ENCODE measurements around the gene CRHR1. TPM values are rescaled to one million over a fixed set of nuclear protein-coding genes. Genes with fewer than 3 reads are reported as not detected.

Gene CRHR1
- polyA plus RNA-seq, 2 of the 4 experiments (the other 2 are of a cell fraction) = 0.09 to 0.12 TPM

DNA sequence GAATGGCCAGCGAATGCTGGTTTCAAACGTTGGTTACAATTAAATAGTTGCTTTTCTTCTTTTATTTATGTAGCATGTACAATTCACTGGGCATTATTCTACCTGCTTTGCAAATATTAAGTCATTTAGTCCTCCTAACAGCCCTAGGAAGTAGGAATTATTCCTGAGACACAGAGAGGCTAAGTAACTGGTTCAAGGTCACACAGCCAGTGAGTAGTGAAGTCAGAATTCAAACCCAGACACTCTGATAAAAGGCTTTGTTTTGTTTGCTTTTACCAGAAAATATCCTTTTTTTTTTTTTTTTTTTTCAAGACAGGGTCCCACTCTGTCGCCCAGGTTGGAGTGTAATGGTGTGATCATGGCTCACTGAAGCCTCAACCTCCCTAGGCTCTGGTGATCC is 2.2 kb downstream of the CRHR1 start (continued):
- TF ChIP-seq MAZ (IDR thresholded peaks at IDR 0.05; ENCODE audit: borderline replicate concordance, low read depth, low read length) (no peak), MAFK (IDR thresholded peaks at IDR 0.05; ENCODE audit: partially characterized antibody) (no peak), CHD2 (IDR thresholded peaks at IDR 0.05; ENCODE audit: low read length, partially characterized antibody) (no peak), EHMT2 (IDR thresholded peaks at IDR 0.05; ENCODE audit: low read depth) (no peak), NR3C1 (IDR thresholded peaks at IDR 0.05) (no peak), HOXB13 (CRISPR knock-in tag; IDR thresholded peaks at IDR 0.05; ENCODE audit: low read depth) (no peak), FOSB (CRISPR knock-in tag; IDR thresholded peaks at IDR 0.05) (no peak), PHF8 (IDR thresholded peaks at IDR 0.05; ENCODE audit: borderline replicate concordance, low read depth) (no peak), JUN (IDR thresholded peaks at IDR 0.05) (no peak)

GRCh38 chr17:45787044-45787443 is 2.9 kb downstream of the CRHR1 start:
- no peak for ATAC-seq
- no peak overlapping the region for H3K4me3 ChIP-seq
- no peak overlapping the region for H3K27ac ChIP-seq
- CTCF ChIA-PET = interaction anchor here (0.6 to 2.5 kb wide), 3 partner anchors 15 to 147 kb away, joined by 3 to 6 read pairs (median 3); no protein-coding TSS in a partner anchor
- peaks cover 5% of the 10 kb centered on the region; the same call in 1 of the 3 replicates for H3K4me1 ChIP-seq
- no peak for DNase-seq (ENCODE audit: low read depth in 1 of 2, low spot score in 1 of 2)
- no peaks in the 10 kb centered on the region for H3K9me3 ChIP-seq
- TF ChIP-seq PBX3 (IDR thresholded peaks at IDR 0.05) = no peak
- POLR2A ChIA-PET = no interaction called here
- FAIRE-seq = no peak
- 20% methylated on average over 3 of the region's 3 CpGs for WGBS (ENCODE audit: missing lambda C conversion rate)
- no peak overlapping the region for H3K4me2 ChIP-seq

GRCh38 chr17:45787656-45788055 is 3.5 kb downstream of the CRHR1 start:
- TF ChIP-seq HEYL (CRISPR knock-in tag; IDR thresholded peaks at IDR 0.05) (no peak), JUN (IDR thresholded peaks at IDR 0.05) (no peak), HOXB13 (CRISPR knock-in tag; IDR thresholded peaks at IDR 0.05; ENCODE audit: low read depth) (no peak), CTCF (IDR thresholded peaks at IDR 0.05) (no peak), HDAC2 (IDR thresholded peaks at IDR 0.05) (no peak), POLR2A (IDR thresholded peaks at IDR 0.05; ENCODE audit: low read length) (no peak), BCL3 (IDR thresholded peaks at IDR 0.05) (no peak), RARB (CRISPR knock-in tag; IDR thresholded peaks at IDR 0.05) (no peak), GATA3 (IDR thresholded peaks at IDR 0.05; ENCODE audit: borderline replicate concordance) (no peak), NFE2L2 (conservative IDR thresholded peaks at IDR 0.05; ENCODE audit: low read length) (no peak), FOSB (CRISPR knock-in tag; IDR thresholded peaks at IDR 0.05) (no peak), HMGXB4 (CRISPR knock-in tag; IDR thresholded peaks at IDR 0.05; ENCODE audit: borderline replicate concordance) (no peak), RCOR1 (IDR thresholded peaks at IDR 0.05; ENCODE audit: low read depth, low read length) (no peak), MAZ (IDR thresholded peaks at IDR 0.05; ENCODE audit: borderline replicate concordance, low read depth, low read length) (no peak), E2F6 (IDR thresholded peaks at IDR 0.05; ENCODE audit: borderline replicate concordance, low read depth) (no peak), JUNB (IDR thresholded peaks at IDR 0.05) (no peak)
- TF ChIP-seq, protein P1, sequence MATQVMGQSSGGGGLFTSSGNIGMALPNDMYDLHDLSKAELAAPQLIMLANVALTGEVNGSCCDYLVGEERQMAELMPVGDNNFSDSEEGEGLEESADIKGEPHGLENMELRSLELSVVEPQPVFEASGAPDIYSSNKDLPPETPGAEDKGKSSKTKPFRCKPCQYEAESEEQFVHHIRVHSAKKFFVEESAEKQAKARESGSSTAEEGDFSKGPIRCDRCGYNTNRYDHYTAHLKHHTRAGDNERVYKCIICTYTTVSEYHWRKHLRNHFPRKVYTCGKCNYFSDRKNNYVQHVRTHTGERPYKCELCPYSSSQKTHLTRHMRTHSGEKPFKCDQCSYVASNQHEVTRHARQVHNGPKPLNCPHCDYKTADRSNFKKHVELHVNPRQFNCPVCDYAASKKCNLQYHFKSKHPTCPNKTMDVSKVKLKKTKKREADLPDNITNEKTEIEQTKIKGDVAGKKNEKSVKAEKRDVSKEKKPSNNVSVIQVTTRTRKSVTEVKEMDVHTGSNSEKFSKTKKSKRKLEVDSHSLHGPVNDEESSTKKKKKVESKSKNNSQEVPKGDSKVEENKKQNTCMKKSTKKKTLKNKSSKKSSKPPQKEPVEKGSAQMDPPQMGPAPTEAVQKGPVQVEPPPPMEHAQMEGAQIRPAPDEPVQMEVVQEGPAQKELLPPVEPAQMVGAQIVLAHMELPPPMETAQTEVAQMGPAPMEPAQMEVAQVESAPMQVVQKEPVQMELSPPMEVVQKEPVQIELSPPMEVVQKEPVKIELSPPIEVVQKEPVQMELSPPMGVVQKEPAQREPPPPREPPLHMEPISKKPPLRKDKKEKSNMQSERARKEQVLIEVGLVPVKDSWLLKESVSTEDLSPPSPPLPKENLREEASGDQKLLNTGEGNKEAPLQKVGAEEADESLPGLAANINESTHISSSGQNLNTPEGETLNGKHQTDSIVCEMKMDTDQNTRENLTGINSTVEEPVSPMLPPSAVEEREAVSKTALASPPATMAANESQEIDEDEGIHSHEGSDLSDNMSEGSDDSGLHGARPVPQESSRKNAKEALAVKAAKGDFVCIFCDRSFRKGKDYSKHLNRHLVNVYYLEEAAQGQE (IDR thresholded peaks at IDR 0.05) = no peak
- POLR2A ChIA-PET = interaction anchor here (0.6 kb wide), 1 partner anchor 643 kb away, joined by 3 read pairs; no protein-coding TSS in a partner anchor
- no peak for DNase-seq (ENCODE audit: low read depth in 1 of 2, low spot score in 1 of 2)
- H3K4me3 ChIP-seq = no peak overlapping the region
- H3K4me1 ChIP-seq = peaks cover 5% of the 10 kb centered on the region; the same call in 1 of the 3 replicates
- H3K4me2 ChIP-seq = no peak overlapping the region
- FAIRE-seq = no peak
- no peak overlapping the region for H3K27ac ChIP-seq
- no peak for ATAC-seq
- CTCF ChIA-PET = interaction anchor here (0.6 to 3.2 kb wide), 7 partner anchors 16 to 148 kb away, joined by 3 to 21 read pairs (median 3); no protein-coding TSS in a partner anchor
- 73% methylated on average over 11 of the region's 11 CpGs for WGBS (ENCODE audit: missing lambda C conversion rate)
- no peaks in the 10 kb centered on the region for H3K9me3 ChIP-seq
